ENCODE data around the gene SPATS2. TPM values are rescaled to one million over a fixed set of nuclear protein-coding genes. Genes with fewer than 3 reads are reported as not detected.

SPATS2 gene
- total and polyA plus RNA-seq, 2 donors (not counting 1 experiment from before 2014, with no cell fraction given): 22.1 to 43.6 TPM

DNA sequence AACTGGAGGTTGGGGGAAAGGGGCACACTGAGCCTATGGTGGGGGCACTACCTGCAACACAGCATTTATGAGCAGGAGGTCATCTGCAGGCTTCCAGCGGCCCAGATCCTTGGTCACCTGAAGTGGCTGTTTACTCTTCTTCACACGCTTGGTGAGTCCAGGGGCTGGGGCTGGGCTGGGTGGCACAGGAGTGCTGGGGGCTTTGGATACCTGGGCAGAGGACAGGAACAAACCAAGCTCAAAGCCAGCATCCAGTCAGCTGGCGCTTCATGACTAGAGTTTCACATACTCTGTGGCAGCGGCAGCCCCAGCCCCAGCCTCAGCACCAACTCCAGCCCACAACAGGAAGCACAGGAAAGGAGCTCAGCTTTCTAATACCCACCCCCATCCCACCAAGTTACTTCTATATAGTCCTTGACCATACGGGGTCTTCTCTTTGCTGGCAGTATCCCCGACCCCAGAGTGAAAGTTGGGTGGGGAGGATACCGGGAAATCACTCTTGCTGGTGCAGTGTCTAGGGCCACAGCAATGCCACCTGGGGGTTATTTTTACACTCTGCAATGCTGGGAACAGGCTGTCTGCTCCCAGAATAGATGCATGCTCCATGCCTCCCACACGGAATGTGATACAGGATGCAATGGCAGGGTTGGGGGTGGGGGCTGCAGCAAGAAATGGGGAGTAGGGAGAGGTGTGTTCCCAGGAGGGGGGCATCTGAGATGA is 197.6 kb downstream of the SPATS2 start:
- H3K4me3 ChIP-seq (replicated peaks in 1 of 4; ENCODE audit: control extremely low read depth in 1 of 4, insufficient read depth in 1 of 4, low read depth in 3 of 4, low read length in 4 of 4): no peak overlapping the region
- H3K4me1 ChIP-seq (ENCODE audit: control insufficient read depth, extremely low read depth, insufficient read depth, low read length): peaks cover 3% of the 10 kb centered on the region
- H3K79me2 ChIP-seq (ENCODE audit: control insufficient read depth, insufficient read depth, low read length): peaks cover 24% of the 10 kb centered on the region
- no peaks in the 10 kb centered on the region for H4K20me1 ChIP-seq (ENCODE audit: control insufficient read depth, extremely low read depth, insufficient read depth, low read length)
- no peaks in the 10 kb centered on the region for H3K27me3 ChIP-seq (ENCODE audit: control insufficient read depth, insufficient read depth, low read length)
- H3K9me3 ChIP-seq (ENCODE audit: control insufficient read depth, insufficient read depth, low read depth, low read length): no peaks in the 10 kb centered on the region
- H3K27ac ChIP-seq (ENCODE audit: insufficient read depth, low read length): no peak overlapping the region
- peaks cover 20% of the 10 kb centered on the region for H3K36me3 ChIP-seq (ENCODE audit: control insufficient read depth, insufficient read depth, low read length)
- DNase-seq (ENCODE audit: low read depth in 2 of 2): no peak
- no peak overlapping the region for H2AFZ ChIP-seq (ENCODE audit: low read length)
- no peak for TF ChIP-seq CTCF (conservative IDR thresholded peaks at IDR 0.05 in 1 of 2, IDR thresholded peaks at IDR 0.05 in 1 of 2; ENCODE audit: low read depth in 1 of 2, low read length in 2 of 2)
- H3K4me2 ChIP-seq (ENCODE audit: extremely low read depth, insufficient read depth, low read length): no peak overlapping the region
- no peak overlapping the region for H3K9ac ChIP-seq (ENCODE audit: insufficient read depth, low read length)

- no peak for TF ChIP-seq CTCF (conservative IDR thresholded peaks at IDR 0.05 in 1 of 2, IDR thresholded peaks at IDR 0.05 in 1 of 2; ENCODE audit: low read depth in 1 of 2, low read length in 2 of 2)
- H3K4me2 ChIP-seq (ENCODE audit: extremely low read depth, insufficient read depth, low read length): no peak overlapping the region
- H3K9ac ChIP-seq (ENCODE audit: insufficient read depth, low read length): no peak overlapping the region
- H3K9me3 ChIP-seq (ENCODE audit: control insufficient read depth, insufficient read depth, low read depth, low read length): no peaks in the 10 kb centered on the region
- no peak overlapping the region for H3K4me3 ChIP-seq (replicated peaks in 1 of 4; ENCODE audit: control extremely low read depth in 1 of 4, insufficient read depth in 1 of 4, low read depth in 3 of 4, low read length in 4 of 4)
- H3K27ac ChIP-seq (ENCODE audit: insufficient read depth, low read length): no peak overlapping the region
- peaks cover 24% of the 10 kb centered on the region for H3K79me2 ChIP-seq (ENCODE audit: control insufficient read depth, insufficient read depth, low read length)
- no peaks in the 10 kb centered on the region for H3K27me3 ChIP-seq (ENCODE audit: control insufficient read depth, insufficient read depth, low read length)
- peaks cover 20% of the 10 kb centered on the region for H3K36me3 ChIP-seq (ENCODE audit: control insufficient read depth, insufficient read depth, low read length)
- DNase-seq (ENCODE audit: low read depth in 2 of 2): no peak
- no peak overlapping the region for H2AFZ ChIP-seq (ENCODE audit: low read length)
- no peaks in the 10 kb centered on the region for H4K20me1 ChIP-seq (ENCODE audit: control insufficient read depth, extremely low read depth, insufficient read depth, low read length)
- H3K4me1 ChIP-seq (ENCODE audit: control insufficient read depth, extremely low read depth, insufficient read depth, low read length): peaks cover 3% of the 10 kb centered on the region
Measured at GRCh38 chr12:49565406-49566265, 198.4 kb downstream of the SPATS2 start.

- Histone ChIP-seq H4K20me1 (ENCODE audit: control insufficient read depth, extremely low read depth, insufficient read depth, low read length) (no peaks in the 10 kb centered on the region), H3K4me2 (ENCODE audit: extremely low read depth, insufficient read depth, low read length) (peak overlapping the region; percentile 100), H3K4me3 (replicated peaks in 1 of 4; ENCODE audit: control extremely low read depth in 1 of 4, insufficient read depth in 1 of 4, low read depth in 3 of 4, low read length in 4 of 4) (no peak overlapping the region), H3K9me3 (ENCODE audit: control insufficient read depth, insufficient read depth, low read depth, low read length) (no peaks in the 10 kb centered on the region), H3K36me3 (ENCODE audit: control insufficient read depth, insufficient read depth, low read length) (peaks cover 20% of the 10 kb centered on the region), H3K27me3 (ENCODE audit: control insufficient read depth, insufficient read depth, low read length) (no peaks in the 10 kb centered on the region), H3K4me1 (ENCODE audit: control insufficient read depth, extremely low read depth, insufficient read depth, low read length) (peaks cover 3% of the 10 kb centered on the region), H3K79me2 (ENCODE audit: control insufficient read depth, insufficient read depth, low read length) (peaks cover 24% of the 10 kb centered on the region), H3K27ac (ENCODE audit: insufficient read depth, low read length) (no peak overlapping the region), H3K9ac (ENCODE audit: insufficient read depth, low read length) (no peak overlapping the region), H2AFZ (ENCODE audit: low read length) (no peak overlapping the region)
- DNase-seq (ENCODE audit: low read depth in 2 of 2): no peak
- TF ChIP-seq CTCF (conservative IDR thresholded peaks at IDR 0.05 in 1 of 2, IDR thresholded peaks at IDR 0.05 in 1 of 2; ENCODE audit: low read depth in 1 of 2, low read length in 2 of 2) (no peak), EZH2 (IDR thresholded peaks at IDR 0.05; ENCODE audit: low read length, missing control alignments) (no peak)
Measured at GRCh38 chr12:49566361-49566760, 199.1 kb downstream of the SPATS2 start.
